KMS-11 (cell line): ENCODE results near the gene ADAMTS12.

Source experiments
- H2AFZ ChIP-seq: fragments of 200-600 bp; sonication (generic); 2 replicates; pipeline ENCODE4 v1.6.1; 2016; ENCODE audit warnings: antibody characterized with exemption, mixed run types, low read depth
- H3K27ac ChIP-seq: fragments of 200-600 bp; sonication (generic); 2 replicates; pipeline ENCODE4 v1.6.1; 2016; ENCODE audit warnings: mild to moderate bottlenecking, mixed run types
- H3K27me3 ChIP-seq: fragments of 200-600 bp; sonication (generic); 2 replicates; pipeline ENCODE4 v1.6.1; 2017; ENCODE audit warnings: mild to moderate bottlenecking, low read depth, mixed run types, moderate library complexity; ENCODE audit not compliant: insufficient read depth
- H3K36me3 ChIP-seq: fragments of 200-600 bp; sonication (generic); 2 replicates; pipeline ENCODE4 v1.6.1; 2017; ENCODE audit warnings: mild to moderate bottlenecking, mixed run types; ENCODE audit not compliant: insufficient read depth
- H3K4me1 ChIP-seq: fragments of 200-600 bp; sonication (generic); 2 replicates; pipeline ENCODE4 v1.6.1; 2016; ENCODE audit warnings: mild to moderate bottlenecking, low read depth, mixed run types; ENCODE audit not compliant: poor library complexity, severe bottlenecking
- H3K4me2 ChIP-seq: fragments of 200-600 bp; sonication (generic); 2 replicates; pipeline ENCODE4 v1.7.0; 2016; ENCODE audit warnings: mild to moderate bottlenecking, mixed run types
- H3K4me3 ChIP-seq: fragments of 200-600 bp; sonication (generic); IDR thresholded peaks from 2 replicates; pipeline ENCODE4 v1.6.1; 2017; ENCODE audit warnings: low read depth, low read length, mixed read lengths; ENCODE audit not compliant: insufficient read depth
- H3K79me2 ChIP-seq: fragments of 200-600 bp; sonication (generic); 2 replicates; pipeline ENCODE4 v1.6.1; 2016; ENCODE audit warnings: low read depth, mixed run types; ENCODE audit not compliant: insufficient read depth
- H3K9ac ChIP-seq: fragments of 200-600 bp; sonication (generic); 2 replicates; pipeline ENCODE4 v1.6.1; 2016; ENCODE audit warnings: mild to moderate bottlenecking, mixed run types
- H4K20me1 ChIP-seq: fragments of 200-600 bp; sonication (generic); 2 replicates; pipeline ENCODE4 v1.6.1; 2016; ENCODE audit warnings: mild to moderate bottlenecking, mixed run types; ENCODE audit not compliant: insufficient read depth
- TF ChIP-seq, protein P1 (sequence below): fragments of 200-600 bp; sonication (generic); conservative IDR thresholded peaks from 2 replicates; pipeline ENCODE4 v1.6.1; 2017; ENCODE audit warnings: low read depth, mild to moderate bottlenecking, antibody characterized with exemption, low read length, moderate library complexity, mixed read lengths

ADAMTS12 gene, protein sequence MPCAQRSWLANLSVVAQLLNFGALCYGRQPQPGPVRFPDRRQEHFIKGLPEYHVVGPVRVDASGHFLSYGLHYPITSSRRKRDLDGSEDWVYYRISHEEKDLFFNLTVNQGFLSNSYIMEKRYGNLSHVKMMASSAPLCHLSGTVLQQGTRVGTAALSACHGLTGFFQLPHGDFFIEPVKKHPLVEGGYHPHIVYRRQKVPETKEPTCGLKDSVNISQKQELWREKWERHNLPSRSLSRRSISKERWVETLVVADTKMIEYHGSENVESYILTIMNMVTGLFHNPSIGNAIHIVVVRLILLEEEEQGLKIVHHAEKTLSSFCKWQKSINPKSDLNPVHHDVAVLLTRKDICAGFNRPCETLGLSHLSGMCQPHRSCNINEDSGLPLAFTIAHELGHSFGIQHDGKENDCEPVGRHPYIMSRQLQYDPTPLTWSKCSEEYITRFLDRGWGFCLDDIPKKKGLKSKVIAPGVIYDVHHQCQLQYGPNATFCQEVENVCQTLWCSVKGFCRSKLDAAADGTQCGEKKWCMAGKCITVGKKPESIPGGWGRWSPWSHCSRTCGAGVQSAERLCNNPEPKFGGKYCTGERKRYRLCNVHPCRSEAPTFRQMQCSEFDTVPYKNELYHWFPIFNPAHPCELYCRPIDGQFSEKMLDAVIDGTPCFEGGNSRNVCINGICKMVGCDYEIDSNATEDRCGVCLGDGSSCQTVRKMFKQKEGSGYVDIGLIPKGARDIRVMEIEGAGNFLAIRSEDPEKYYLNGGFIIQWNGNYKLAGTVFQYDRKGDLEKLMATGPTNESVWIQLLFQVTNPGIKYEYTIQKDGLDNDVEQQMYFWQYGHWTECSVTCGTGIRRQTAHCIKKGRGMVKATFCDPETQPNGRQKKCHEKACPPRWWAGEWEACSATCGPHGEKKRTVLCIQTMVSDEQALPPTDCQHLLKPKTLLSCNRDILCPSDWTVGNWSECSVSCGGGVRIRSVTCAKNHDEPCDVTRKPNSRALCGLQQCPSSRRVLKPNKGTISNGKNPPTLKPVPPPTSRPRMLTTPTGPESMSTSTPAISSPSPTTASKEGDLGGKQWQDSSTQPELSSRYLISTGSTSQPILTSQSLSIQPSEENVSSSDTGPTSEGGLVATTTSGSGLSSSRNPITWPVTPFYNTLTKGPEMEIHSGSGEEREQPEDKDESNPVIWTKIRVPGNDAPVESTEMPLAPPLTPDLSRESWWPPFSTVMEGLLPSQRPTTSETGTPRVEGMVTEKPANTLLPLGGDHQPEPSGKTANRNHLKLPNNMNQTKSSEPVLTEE (N-terminal part only)

DNA sequence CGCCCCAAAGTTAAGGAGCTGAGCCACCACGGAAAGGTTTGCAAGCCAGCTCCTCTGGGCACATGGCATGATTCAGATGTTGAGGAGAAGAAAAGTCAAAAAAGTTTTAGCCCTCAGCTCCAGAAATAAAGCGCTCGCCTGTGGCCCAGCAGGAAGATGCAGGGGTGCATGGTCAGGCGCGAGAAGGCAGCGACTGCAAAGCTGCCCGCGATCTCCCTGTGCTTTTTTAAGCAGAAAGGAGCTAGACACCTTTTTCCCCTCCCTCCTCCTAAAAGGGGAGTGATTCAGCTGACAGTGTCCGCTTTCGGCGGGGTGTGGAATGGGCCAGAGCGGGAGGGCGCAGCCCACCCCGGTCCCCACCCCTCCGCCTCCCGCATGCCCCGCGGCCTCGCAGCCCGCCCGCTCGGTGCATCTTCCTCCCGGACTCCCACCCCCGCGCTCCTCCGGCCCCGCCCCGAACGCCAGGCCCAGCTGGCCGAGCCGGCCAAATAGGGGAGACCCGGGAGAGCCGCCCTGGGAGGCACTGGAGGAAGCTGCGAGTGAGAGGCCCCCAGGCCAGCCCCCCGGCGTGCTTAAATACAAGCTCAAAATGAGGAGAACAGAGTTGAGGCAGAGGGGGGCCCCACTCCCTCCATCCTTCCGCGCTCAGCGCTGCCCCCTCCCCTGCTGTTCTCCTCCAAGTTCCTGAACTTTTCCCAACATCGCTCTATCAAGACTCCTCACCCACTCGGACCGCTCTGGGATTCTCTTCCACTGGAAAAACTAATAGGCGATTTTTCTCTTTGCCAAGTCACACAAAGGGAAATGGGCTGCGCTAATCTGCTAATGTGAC lies at the start of gene ADAMTS12:
Gene ADAMTS12, minus strand, starts transcription at position 203 of the 832 bp plus-strand sequence. Its CDS starts 134 bp downstream, at position 69.
- Histone ChIP-seq H3K36me3 (no peaks in the 10 kb centered on the region), H3K79me2 (no peaks in the 10 kb centered on the region), H3K9ac (no peak within 1 kb of the TSS), H3K4me3 (no peak within 1 kb of the TSS), H2AFZ (no peak within 1 kb of the TSS), H4K20me1 (no peaks in the 10 kb centered on the region), H3K27ac (no peak within 1 kb of the TSS), H3K27me3 (no peaks in the 10 kb centered on the region), H3K4me1 (no peaks in the 10 kb centered on the region), H3K4me2 (no peak within 1 kb of the TSS)
- TF ChIP-seq, protein P1, sequence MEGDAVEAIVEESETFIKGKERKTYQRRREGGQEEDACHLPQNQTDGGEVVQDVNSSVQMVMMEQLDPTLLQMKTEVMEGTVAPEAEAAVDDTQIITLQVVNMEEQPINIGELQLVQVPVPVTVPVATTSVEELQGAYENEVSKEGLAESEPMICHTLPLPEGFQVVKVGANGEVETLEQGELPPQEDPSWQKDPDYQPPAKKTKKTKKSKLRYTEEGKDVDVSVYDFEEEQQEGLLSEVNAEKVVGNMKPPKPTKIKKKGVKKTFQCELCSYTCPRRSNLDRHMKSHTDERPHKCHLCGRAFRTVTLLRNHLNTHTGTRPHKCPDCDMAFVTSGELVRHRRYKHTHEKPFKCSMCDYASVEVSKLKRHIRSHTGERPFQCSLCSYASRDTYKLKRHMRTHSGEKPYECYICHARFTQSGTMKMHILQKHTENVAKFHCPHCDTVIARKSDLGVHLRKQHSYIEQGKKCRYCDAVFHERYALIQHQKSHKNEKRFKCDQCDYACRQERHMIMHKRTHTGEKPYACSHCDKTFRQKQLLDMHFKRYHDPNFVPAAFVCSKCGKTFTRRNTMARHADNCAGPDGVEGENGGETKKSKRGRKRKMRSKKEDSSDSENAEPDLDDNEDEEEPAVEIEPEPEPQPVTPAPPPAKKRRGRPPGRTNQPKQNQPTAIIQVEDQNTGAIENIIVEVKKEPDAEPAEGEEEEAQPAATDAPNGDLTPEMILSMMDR, result no peak

- Histone ChIP-seq H2AFZ (no peak overlapping the region), H4K20me1 (no peaks in the 10 kb centered on the region), H3K4me2 (no peak overlapping the region), H3K4me1 (no peaks in the 10 kb centered on the region), H3K9ac (no peak overlapping the region), H3K36me3 (no peaks in the 10 kb centered on the region), H3K27ac (no peak overlapping the region), H3K4me3 (no peak overlapping the region), H3K27me3 (no peaks in the 10 kb centered on the region), H3K79me2 (no peaks in the 10 kb centered on the region)
- TF ChIP-seq, protein P1, result no peak
Observed at GRCh38 chr5:33941090-33941489, 49.3 kb upstream of the ADAMTS12 start.

DNA sequence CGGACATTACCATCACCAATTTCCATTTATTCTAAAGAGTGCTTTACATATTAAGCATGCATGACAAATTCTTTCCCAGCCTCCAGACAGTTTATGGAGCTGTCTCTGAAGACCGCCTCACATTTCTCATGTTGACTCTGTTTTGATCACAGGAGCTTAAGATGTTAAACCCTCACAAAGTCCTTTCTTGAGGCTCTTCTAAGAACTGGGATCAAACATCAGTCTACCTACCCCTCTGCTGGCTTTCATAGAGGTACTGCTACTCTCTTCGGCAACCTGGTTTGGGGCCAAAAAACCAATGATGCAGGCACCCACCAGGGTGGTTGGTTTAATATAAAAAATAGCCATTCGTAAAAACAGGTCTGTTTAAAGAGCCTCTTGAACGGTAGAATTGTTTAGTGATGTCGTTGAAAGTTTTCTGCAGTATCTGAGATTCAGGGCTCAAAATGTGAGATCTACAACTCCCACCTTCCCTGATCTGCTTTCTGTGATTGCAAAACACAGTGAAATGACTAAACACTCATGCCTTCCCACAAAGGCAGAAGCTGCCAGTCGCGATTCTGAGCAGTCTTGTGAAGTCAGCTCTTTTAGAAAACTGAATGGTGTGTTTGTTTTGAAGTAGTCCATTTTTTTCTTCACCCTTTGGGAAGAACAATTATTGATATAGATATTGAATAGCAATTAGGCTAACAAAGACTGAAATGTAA lies 47.9 kb upstream of the ADAMTS12 start:
- Histone ChIP-seq H3K4me3 (no peak overlapping the region), H3K36me3 (no peaks in the 10 kb centered on the region), H2AFZ (no peak overlapping the region), H3K9ac (no peak overlapping the region), H3K27me3 (no peaks in the 10 kb centered on the region), H3K4me1 (no peaks in the 10 kb centered on the region), H3K79me2 (no peaks in the 10 kb centered on the region), H3K4me2 (no peak overlapping the region), H4K20me1 (no peaks in the 10 kb centered on the region), H3K27ac (no peak overlapping the region)
- TF ChIP-seq, protein P1, result no peak
